HK-2 (cell line): ENCODE data around the gene ARHGEF37.
"Not testable (repeated sequence)": the region's sequence is repeated elsewhere in the genome, so short reads cannot be mapped to it uniquely, and the experiment has no call there.

Experiments used
- DNase-seq: peaks from one replicate; pipeline ENCODE4 v3.0.0-alpha.2; 2018; ENCODE audit not compliant: unreplicated experiment

ARHGEF37 gene

DNA sequence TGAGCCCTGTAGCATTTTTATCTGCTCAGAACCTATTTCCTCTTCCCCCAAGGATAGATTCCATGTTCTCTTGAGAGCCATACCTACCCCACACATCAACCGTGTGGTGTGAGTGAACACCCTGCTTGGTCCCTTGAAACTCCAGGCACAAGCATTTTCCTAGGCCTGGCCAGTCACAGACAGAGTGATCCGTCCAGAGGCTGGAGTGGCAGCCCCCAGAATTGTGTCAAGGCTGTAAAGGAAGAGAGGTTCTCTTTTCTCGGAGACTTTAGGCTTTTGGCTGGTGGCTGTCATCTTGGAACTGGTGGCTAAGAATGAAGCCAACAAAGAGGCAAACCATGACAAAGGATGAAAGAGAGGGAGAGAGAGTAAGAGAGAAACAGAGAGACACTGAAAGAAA is 66.0 kb downstream of the ARHGEF37 start:
- no peak for DNase-seq

DNA sequence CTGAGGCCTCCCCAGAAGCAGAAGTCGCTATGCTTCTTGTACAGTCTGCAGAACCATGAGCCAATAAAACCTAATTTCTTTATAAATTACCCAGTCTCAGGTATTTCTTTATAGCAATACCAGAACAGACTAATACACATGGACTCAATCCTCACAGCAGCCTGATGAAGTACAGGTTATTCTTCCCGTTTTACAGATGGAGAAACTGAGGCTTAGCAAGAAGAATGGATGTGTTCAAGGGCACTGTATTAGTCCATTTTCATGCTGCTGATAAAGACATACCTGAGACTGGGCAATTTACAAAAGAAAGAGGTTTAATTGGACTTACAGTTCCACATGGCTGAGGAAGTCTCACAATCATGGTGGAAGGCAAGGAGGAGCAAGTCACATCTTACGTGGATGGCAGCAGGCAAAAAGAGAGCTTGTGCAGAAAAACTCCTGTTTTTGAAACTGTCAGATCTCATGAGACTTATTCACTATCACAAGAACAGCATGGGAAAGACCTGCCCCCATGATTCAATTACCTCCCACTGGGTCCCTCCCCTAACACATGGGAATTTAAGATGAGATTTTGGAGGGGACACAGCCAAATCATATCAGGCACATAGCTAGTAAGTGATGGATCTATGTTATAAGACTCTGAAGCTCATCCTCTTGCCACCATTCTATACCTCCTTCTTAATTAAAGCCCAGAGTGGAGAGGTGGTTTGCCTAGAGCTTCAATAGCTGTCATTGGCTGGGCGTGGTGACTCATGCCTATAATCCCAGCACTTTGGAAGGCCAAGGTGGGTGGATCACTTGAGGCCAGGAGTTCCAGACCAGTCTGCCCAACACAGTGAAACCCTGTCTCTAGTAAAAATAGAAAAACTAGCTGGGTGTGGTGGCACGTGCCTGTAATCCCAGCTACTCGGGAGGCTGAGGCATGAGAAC is 67.4 kb downstream of the ARHGEF37 start:
- DNase-seq = not testable (repeated sequence)

DNA sequence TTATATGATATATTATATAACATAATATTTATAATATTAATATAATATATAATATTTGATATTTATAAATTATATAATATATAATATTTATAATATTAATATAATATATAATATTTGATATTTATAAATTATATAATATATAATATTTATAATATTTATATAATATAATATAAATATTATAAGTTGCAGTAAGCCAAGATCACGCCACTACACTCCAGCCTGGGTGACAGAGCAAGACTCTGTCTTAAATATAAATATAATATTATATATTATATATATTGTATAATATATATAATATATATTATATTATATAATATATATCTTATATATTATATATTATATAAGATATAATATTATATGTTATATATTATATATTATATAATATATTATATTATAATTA is 68.4 kb downstream of the ARHGEF37 start:
- not testable (repeated sequence) for DNase-seq

DNA sequence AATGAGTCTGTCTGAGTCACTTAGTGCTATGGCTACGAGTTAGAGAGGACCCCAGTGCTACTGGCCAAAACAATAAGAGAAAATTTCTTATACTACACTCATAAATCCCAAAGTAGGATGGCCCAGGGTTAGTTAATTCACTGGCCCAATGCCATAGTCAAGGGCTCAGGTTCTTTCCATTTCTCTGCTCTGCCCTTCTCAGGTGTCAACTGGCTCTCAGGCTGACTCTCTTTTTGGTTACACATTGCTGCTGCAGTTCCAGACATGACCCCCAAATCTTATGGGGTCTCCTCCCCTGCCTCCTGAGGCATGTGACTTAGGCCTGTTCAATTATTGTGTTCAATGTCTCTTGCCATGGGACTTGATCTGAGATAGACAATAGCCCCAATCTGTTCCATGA is 70.4 kb downstream of the ARHGEF37 start:
- no peak for DNase-seq

DNA sequence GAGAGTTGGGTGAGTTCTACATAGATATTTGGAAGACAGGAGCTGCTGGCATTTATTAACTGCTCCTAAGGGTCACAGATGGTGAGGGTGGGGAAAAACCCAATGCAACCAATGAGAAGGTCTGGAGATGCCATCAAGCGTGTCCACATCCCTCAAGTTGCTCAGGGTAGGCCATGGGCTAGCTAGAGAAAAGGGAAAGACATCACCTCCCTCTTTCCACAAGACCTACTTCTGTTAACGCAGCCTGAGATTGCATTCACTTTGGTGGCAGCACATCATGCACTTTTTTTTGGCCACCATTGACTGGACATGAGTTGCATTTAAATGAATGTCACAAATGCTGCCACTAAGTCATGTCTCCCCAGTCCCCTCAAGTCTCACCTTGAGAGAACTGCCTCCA is 71.4 kb downstream of the ARHGEF37 start:
- DNase-seq = no peak

DNA sequence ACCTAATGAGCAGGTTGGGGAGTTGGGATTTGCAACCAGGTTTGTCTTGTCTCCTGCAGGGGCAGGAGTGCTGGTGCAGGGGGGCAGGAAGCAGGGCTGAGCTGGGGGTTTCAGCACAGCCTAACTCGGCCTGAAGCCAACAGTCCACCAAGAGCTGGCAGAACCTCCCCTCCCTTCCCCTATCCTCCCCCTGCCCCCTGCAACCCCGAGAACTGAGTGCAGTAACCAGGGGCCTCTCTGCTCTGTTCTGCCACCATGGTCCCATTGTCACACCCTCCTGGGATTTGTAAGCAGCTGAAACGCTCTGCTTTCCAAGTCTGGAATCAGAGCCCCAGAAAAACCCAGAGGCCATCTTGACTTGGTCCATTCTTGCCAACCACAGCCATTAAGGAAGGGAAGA is 72.9 kb downstream of the ARHGEF37 start:
- no peak for DNase-seq

DNA sequence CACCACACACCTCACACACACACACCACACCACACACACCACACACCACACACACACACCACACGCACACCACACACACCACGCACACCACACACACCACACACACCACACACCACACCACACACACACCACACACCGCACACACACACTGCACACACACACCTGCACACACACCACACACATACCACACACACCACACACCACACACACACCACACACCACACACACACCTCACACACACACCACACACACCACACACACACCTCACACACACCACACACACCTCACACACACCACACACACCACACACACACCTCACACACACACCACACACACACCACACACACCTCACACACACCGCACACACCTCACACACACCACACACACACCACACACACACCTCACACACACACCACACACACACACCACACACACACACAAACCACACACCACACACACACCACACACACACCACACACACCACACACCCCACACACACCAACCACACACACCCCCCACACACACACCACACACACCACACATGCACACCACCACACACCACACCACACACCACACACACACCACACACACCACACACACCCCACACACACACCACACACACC is 73.7 kb downstream of the ARHGEF37 start:
- DNase-seq = no peak

DNA sequence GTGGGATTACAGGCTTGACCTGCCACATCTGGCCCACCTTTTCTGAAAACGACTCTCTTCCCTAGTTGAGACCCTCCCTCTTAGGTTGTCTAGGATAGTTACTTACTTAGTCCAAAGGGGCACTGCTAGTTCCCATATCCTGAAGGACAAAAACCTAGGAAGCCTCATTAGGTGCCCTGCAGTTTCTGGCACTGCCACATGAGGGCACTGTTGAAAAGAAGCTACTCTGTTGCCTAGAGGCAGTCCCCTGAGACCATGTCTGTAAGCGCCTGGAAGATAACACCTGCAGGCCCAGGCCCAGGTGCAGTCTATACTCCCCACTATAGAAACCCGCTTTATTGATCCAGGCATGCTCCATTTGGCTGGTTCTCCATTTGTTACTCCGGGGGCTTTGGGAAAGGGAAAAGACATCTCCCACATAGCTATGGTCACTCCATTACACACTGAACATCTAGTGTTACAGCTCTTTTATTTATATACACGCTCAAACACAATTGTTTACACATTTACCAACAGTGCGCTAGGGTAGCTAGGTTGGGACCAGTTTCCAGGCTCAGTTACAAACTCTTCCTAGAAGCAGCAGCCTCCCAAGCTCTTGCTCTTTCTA is 75.4 kb downstream of the ARHGEF37 start:
- DNase-seq = peak; percentile 22

DNA sequence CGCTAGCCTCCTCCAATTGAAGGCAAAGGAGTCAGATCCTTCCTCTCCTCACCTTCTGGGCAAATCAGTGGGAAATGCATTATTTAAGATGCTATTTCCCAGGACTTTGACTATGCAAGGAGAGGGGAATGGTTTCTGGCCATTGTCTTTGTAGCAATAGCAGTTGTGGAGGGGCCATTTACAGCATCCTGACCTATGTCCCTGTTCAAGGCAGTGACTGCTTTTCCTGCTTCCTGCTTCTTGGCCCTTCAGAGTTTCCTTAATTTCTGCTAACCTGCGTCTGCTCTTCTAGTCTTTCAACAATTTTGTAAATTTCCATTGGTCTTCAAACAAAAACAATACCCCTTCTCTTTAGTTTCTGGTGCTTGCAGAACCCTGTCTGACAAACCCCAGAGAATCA is 76.0 kb downstream of the ARHGEF37 start:
- DNase-seq = no peak

DNA sequence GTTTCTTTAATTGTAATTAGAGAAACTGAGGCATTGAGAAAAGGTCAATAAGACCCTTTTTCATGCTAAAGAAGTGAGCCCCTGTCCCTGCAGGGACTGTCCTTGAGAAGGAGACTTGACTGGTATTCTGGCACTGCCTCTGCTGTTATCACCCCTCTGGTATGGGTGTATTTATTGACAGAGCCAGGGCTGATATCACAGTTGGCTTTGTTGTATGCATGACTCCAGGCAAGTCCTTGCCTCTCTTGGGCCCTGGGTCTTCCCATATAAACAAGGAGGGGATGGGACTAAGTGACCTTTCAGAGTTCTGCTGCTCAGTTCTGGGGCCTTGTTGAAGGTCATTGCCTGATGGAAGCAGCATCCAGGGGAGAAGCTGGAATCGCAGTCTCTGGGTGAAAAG is 77.0 kb downstream of the ARHGEF37 start:
- no peak for DNase-seq

DNA sequence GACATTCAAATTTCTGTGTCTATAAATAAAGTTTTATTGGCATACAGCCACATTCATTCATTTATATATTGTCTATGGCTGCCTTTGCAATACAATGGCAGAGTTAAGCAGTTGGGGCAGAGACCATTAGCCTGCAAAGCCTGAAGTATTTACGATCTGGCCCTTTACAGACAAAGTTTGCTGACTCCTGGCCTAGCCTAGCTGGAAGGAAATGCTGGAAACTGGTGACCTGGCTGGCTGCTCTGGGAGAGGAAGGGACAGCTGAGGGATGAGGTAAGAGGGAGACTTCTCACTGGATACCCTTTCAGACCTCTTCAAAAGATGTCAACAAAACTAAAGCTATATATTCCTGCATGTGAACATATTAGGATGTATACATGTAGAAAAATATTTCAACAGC is 82.8 kb downstream of the ARHGEF37 start:
- no peak for DNase-seq

DNA sequence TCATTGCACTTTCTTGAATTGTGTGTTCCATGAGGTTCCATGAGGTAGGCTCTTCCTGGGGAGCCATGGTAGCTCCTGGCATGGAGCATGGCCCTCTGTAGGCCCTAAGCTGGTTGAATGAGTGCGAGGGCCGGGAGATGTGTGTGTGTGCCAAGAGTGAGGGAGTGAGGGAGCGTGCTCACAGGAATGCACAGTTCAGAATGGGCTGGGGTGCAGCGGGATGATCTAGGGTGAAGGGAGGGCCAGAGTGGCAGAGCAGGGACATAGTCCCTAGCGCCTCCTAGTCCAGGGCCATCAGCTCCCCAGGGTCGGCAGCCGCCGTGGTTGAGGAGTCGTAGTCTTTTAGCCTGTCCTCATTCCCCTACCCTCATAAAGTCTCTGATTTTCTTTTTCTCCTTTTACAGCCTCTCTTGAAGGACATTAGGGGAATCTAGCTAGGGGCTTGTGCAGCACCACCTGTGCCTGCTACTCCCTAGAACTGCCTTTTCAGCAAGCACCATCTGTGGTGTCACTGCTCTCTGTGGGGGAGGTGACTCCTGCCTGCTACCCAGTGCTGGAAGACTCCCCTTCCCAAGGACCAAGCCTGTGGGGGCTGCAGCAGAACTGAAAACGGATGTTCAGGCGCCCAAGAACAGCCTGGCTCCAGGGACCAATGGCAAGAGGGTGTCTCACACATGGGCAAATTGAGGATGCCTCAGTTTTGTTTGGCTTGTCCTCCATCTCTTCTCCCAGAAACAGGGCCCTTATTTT is 83.5 kb downstream of the ARHGEF37 start:
- no peak for DNase-seq

DNA sequence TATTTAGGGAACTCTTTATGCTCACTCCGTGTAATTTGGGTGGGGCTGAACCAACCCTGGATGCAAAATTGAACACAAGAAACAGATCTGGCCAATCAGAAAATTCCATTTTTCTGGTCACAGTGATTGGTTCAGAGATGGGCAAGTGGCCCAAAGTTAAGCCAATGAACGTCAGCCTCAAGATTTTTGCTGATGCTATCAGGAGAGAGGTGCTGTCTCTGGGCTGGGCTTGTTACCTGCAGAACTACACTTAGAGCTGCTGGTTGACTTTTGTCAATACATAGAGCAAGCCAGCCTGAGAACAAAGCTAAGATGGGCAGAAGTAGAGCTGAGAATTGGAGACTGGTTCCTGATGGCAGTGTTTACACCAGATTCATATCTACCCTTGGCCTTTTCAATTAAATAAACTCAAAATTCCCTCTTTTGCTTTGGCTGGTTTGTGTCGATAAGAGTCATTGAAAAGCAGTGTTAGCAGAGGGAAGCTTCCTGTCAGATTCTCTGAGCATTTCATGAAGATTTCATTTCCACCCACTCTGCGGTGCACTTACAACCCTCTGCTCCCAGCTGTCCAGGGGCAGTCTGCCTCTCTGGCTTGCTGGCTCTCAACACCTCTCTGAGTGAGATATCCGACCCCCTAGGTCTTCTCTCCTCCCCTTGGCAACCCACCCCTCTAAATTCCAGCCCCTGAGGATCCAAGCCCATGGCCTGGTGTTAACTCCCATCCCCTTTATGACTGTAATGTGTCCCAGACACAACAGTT is 84.3 kb downstream of the ARHGEF37 start:
- no peak for DNase-seq

DNA sequence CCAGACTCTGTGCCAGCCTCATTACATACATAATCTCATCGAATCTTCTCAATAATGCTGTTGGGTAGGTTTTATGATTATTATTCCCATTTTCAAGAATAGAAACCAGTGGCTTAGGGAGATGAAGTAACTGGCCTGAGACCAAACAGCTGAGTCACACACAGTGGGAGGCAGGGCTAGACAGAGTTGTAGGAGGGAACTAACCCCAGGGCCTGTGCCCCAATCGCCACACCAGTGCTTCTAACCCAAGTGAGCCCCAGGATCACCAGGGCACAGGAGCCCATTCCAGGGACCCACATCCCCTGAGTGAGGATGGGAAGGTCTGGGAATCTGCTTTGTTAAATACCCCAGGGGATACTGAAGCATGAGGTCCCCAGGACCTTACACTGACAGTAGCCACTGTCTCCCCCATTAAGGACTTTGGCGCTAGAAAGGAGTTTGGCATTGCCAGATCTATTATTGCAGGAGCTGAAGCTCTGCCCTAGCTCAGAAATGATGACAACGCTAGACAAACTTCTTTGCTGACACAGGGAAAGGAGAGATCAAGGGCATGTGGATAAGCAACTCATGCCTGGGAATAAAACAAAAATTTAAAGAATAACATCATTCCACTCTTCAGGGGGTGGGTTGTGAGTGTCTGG is 85.0 kb downstream of the ARHGEF37 start:
- DNase-seq = peak; percentile 6

DNA sequence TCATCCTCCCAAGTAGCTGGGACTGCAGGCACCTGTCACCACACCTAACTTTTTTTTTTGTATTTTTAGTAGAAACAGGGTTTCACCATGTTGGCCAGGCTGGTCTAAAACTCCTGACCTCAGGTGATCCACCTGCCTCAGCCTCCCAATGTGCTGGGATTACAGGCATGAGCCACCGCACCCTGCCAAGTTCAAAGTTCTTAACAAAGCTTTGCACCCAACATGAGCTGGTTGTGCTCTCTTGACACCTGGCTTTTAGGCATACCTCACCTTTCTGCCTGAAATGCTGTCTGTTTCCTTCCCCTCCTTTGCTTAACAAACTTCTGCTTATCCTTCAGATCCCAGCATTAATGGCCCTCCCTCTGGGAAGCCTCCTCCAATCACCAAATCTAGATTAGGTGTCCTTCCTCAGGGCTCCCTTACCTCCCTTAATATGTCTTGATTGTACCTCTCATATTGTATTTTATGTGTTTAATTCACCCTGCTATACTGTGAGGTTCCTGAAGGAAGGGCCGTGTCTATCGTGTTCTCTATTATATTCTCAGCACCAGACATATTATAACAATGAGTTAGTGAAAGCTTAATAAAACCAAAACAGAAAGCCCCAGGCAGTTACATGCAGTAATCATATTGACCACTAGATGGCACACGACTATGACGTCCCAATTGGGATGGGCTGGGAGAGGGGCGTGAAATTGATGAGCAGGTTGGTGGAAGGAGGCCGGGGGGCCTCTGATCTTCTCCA is 86.0 kb downstream of the ARHGEF37 start:
- DNase-seq = peak; percentile 7

DNA sequence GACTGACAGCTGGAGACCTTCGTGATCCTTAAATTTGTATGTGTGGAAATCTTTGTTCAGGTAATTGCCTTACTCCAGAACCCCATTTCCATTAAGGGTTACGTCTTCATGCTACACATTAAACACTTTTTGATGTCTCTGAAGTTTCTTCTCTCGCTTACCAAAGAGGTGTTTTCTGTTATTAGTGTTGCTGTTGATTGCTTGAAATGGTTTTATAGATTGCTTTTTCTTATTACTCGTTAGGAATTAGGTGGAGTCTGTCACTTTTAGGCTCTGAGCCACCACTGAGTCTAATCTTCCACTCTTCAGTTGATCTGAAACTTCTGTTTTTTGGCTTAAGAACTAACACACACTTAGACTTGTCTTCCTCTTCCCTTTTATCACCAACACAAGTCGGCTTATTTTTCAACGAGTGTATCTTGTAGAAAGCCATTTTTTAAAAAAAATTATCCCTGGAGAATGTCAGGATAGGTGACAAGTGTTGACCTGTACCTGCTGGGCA is 86.6 kb downstream of the ARHGEF37 start:
- no peak for DNase-seq

DNA sequence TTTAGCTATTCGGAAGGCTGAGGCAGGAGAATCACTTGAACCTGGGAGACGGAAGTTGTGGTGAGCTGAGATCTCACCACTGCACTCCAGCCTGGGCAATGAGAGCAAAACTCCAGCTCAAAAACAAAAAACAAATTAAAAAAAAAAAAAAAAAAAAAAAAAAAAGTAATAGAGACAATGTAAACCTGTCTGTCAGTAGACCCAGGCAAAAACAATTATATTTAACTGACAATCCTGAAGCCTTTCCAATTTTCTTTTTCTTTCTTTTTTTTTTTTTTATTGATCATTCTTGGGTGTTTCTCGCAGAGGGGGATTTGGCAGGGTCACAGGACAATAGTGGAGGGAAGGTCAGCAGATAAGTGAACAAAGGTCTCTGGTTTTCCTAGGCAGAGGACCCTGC is 88.0 kb downstream of the ARHGEF37 start:
- not testable (repeated sequence) for DNase-seq

DNA sequence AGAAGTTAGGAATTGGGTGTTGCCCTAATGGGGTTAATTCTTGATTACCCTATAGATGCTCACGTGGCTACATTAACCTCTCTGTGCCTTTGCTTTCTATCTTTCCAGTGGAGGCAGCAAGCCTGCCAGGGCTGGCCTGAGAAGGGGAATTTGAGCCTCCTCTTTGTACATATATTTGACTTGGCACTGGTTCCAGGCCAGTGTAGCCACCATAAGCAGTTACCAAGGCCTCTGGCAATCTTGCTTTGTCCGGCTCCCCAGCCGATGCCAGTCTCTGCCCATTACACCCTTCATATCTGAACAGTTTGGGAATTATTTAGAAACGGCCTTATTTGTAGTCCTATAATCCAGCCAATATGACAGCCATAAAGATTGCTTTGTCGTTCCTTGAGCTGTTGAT is 90.2 kb downstream of the ARHGEF37 start:
- no peak for DNase-seq

DNA sequence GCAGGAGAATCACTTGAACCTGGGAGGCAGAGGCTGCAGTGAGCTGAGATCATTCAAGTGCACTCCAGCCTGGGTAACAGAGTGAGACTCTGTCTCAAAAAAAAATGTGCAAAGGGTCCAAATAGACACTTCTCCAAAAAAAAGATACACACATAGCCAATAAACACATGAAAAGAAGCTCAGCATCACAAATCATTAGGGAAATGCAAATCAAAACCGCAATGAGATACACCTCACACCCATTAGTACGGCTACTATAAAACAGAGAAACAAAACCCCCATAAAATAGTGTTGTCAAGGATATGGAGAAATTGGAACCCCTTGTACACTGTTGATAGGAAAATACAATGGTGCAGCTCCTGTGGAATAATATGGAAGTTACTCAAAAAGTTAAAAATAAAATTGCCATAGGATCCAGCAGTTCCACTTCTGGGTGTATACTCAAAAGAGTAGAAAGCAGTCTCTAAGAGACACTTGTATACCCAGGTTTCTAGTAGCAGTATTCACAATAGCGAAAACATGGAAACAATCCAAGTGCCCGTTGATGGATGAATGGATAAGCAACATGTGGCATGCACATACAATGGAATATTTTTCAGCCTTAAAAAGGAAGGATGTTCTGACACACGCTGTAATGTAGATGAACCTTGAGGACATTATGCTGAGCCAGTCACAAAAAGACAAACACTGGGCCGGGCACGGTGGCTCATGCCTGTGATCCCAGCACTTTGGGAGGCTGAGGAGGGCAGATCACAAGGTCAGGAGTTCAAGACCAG is 91.6 kb downstream of the ARHGEF37 start:
- DNase-seq = no peak
